Bronchus fibroblast of lung (primary cell): ENCODE results near the gene MTSS2. TPM values are rescaled to one million over a fixed set of nuclear protein-coding genes. Genes with fewer than 3 reads are reported as not detected.

ENCODE experiments used
- total RNA-seq: library from RNA; depleted of rRNA; stranded (reverse); fragments of >200 nt; gene quantifications from 2 replicates; pipeline ENCODE4 v1.2.3, GENCODE V29; 2015

MTSS2 gene, protein sequence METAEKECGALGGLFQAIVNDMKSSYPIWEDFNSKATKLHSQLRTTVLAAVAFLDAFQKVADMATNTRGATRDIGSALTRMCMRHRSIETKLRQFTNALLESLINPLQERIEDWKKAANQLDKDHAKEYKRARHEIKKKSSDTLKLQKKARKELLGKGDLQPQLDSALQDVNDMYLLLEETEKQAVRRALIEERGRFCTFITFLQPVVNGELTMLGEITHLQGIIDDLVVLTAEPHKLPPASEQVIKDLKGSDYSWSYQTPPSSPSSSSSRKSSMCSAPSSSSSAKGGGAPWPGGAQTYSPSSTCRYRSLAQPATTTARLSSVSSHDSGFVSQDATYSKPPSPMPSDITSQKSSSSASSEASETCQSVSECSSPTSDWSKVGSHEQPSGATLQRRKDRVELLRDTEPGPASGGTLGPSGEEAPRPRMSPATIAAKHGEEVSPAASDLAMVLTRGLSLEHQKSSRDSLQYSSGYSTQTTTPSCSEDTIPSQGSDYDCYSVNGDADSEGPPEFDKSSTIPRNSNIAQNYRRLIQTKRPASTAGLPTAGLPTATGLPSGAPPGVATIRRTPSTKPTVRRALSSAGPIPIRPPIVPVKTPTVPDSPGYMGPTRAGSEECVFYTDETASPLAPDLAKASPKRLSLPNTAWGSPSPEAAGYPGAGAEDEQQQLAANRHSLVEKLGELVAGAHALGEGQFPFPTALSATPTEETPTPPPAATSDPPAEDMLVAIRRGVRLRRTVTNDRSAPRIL
- total RNA-seq, result 75.5 and 76.1 TPM in 2 replicates

DNA sequence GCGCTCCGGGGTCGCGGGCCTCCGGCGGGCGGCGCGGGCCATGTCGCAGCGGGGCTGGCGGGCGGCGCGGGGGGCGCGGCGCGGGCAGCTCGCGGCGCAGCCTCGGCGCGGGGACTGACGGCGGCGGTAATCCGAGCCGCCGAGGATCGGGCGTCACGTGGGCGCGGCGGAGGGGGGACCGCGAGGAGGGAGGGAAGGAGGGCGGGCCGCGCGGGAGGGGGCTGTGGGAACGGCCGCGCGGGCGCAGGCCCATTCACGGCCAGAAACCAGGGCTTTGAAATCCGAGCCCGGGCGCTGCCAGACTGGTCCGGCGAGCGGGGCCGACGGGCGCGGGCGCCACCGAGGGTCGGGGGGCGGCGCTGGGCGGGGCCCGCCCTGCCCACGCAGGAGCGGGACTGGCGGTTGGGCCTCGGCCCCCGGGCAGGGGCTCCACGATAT is at the start of gene MTSS2:
Gene MTSS2, minus strand, starts transcription at position 116 of the 438 bp plus-strand sequence. CDS start 262 bp downstream, outside the sequence.

DNA sequence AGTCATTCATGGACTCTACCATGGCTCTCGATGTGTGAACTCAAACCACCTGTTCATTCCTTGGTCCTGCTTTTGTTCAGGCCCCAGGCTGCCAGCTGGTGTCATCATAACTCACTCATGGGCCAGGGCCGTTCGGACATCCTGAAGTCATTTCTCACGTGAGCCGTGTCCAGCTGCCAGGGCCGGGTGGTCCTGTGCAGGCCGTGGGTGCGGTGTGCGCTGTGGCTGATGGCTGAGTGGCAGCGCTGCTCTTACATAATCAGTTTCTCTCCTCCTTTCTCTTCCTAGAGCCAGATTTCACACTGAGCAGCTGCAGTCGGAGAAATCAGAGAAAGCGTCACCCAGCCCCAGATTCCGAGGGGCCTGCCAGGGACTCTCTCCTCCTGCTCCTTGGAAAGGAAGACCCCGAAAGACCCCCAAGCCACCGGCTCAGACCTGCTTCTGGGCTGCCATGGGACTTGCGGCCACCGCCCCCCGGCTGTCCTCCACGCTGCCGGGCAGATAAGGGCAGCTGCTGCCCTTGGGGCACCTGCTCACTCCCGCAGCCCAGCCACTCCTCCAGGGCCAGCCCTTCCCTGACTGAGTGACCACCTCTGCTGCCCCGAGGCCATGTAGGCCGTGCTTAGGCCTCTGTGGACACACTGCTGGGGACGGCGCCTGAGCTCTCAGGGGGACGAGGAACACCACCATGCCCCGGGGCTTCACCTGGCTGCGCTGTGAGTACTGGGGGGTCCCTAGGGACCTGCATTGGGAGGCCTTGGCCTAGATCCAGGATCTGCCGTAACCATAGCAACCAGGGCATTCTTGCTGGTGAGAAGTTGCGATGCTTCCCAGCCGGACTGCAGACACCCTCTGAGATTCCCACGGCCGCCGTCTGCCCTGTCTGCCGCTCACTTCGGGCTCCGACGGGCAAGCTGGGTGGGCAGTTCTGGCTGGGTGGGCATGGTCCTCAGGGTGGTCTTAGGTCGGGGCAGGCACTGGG is 39.3 kb downstream of the MTSS2 start, which contains the start of gene IL34:
Gene IL34, plus strand, starts transcription at position 300 of the 982 bp plus-strand sequence. Its CDS starts 389 bp downstream, at position 689.

Other genes with a start within 250 kb of the MTSS2 start
- gene ST3GAL2, start 247.0 kb downstream of the MTSS2 start, total RNA-seq, result 14.5 and 18.0 TPM in 2 replicates
- gene FCSK, start 231.5 kb downstream of the MTSS2 start, total RNA-seq, result 5.5 and 6.7 TPM in 2 replicates
- gene COG4, start 162.5 kb downstream of the MTSS2 start, total RNA-seq, result 60.8 and 77.3 TPM in 2 replicates
- 130 and 144 TPM in 2 replicates for gene SF3B3, start 162.2 kb downstream of the MTSS2 start, total RNA-seq
- gene IL34, start 39.5 kb downstream of the MTSS2 start, total RNA-seq, result 0.84 and 1.9 TPM in 2 replicates
- 47.4 and 48.3 TPM in 2 replicates for gene VAC14, start 115.1 kb upstream of the MTSS2 start, total RNA-seq